ENCODE measurements around the gene SLC22A16. TPM values are rescaled to one million over a fixed set of nuclear protein-coding genes. Genes with fewer than 3 reads are reported as not detected.
A peak's percentile ranks its signal among the peaks of the same experiment; 100 is the strongest.
"Not testable (repeated sequence)": the region's sequence is repeated elsewhere in the genome, so short reads cannot be mapped to it uniquely, and the experiment has no call there.

The SLC22A16 gene
- total RNA-seq, 1 experiment from 2014 or later, result not detected

DNA sequence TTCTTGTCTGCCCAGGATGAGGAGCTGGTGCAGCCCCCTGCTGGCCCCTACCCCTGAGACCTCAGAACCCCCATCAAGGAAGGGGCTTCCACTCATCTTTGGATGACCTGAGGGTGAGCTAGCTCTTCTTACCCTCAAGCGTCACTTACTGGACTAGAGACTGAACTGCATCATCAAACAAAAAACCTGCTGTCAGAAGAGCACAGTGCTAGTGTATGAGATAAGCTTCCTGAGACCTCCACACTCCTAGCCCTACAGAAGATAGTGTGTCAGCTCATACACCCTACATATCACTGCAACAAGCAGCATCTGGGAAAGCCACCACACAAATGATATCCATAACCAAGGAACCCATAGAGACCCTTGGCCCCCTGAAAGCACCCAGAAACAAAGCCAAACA lies 15.0 kb downstream of the SLC22A16 start:
- Mint-ChIP-seq H3K4me1 (ENCODE audit: low read depth, unreplicated experiment) (peaks cover 7% of the 10 kb centered on the region), H3K27me3 (ENCODE audit: unreplicated experiment) (peaks cover 33% of the 10 kb centered on the region), H3K36me3 (ENCODE audit: insufficient read depth, unreplicated experiment) (no peaks in the 10 kb centered on the region), H3K27ac (ENCODE audit: unreplicated experiment) (no peak overlapping the region), H3K4me3 (ENCODE audit: low read depth, unreplicated experiment) (no peak overlapping the region), H3K9me3 (ENCODE audit: low read depth, unreplicated experiment) (peaks cover 7% of the 10 kb centered on the region)
- intact Hi-C loops (cut with micrococcal nuclease; ENCODE audit: unreplicated experiment), result no loop called here
- CTCF ChIA-PET, result no interaction called here
- no peak for DNase-seq
- BruUV-seq (replicated peaks), result no TSS peak
- TF ChIP-seq, protein P1, sequence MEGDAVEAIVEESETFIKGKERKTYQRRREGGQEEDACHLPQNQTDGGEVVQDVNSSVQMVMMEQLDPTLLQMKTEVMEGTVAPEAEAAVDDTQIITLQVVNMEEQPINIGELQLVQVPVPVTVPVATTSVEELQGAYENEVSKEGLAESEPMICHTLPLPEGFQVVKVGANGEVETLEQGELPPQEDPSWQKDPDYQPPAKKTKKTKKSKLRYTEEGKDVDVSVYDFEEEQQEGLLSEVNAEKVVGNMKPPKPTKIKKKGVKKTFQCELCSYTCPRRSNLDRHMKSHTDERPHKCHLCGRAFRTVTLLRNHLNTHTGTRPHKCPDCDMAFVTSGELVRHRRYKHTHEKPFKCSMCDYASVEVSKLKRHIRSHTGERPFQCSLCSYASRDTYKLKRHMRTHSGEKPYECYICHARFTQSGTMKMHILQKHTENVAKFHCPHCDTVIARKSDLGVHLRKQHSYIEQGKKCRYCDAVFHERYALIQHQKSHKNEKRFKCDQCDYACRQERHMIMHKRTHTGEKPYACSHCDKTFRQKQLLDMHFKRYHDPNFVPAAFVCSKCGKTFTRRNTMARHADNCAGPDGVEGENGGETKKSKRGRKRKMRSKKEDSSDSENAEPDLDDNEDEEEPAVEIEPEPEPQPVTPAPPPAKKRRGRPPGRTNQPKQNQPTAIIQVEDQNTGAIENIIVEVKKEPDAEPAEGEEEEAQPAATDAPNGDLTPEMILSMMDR (IDR thresholded peaks at IDR 0.05; ENCODE audit: unreplicated experiment), result no peak

DNA sequence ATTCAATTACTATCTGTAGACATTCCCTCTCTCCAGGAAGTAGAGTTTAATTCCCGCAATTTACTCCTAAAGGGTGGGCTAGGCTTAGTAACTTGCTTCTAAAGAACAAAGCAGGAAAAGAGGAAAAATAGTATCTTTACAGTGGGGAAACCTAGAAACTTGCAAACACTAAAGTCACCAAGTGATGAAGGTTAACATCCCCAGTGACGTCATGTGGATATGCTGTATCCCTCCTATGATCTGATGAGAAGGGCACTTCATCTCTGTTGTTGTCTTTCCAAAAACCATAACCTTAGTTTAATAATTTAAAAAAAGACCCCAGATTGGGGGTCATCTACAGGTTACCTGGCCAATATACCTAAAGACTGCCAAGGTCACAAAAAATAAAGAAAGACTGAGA lies 17.3 kb downstream of the SLC22A16 start:
- Mint-ChIP-seq H3K27ac (ENCODE audit: unreplicated experiment) (no peak overlapping the region), H3K4me3 (ENCODE audit: low read depth, unreplicated experiment) (no peak overlapping the region), H3K36me3 (ENCODE audit: insufficient read depth, unreplicated experiment) (no peaks in the 10 kb centered on the region), H3K27me3 (ENCODE audit: unreplicated experiment) (peaks cover 17% of the 10 kb centered on the region), H3K4me1 (ENCODE audit: low read depth, unreplicated experiment) (peaks cover 7% of the 10 kb centered on the region), H3K9me3 (ENCODE audit: low read depth, unreplicated experiment) (peaks cover 7% of the 10 kb centered on the region)
- TF ChIP-seq, protein P1 (IDR thresholded peaks at IDR 0.05; ENCODE audit: unreplicated experiment), result no peak
- no TSS peak for BruUV-seq (replicated peaks)
- intact Hi-C loops (cut with micrococcal nuclease; ENCODE audit: unreplicated experiment), result no loop called here
- CTCF ChIA-PET, result interaction anchor here (1.2 kb wide), 1 partner anchor 9 kb away, joined by 3 read pairs; no protein-coding TSS in a partner anchor
- no peak for DNase-seq

DNA sequence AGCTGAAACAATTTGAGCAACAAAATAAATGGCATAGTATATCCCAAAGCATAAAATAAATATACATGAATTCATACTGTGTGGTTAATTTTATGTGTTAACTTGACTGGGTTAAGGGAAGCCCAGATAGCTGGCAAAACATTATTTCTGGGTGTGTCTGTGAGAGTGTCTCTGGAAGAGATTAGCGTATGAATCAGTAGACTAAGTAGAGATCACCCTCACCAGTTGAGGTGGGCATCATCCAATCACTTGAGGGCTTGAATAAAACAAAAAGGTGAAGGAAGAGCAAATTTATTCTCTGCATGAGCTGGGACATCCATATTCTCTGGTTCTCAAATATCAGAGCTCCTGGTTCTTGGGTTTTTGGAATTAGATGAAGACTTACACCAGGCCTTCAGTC lies 17.9 kb downstream of the SLC22A16 start:
- CTCF ChIA-PET, result interaction anchor here (1.2 kb wide), 1 partner anchor 10 kb away, joined by 3 read pairs; no protein-coding TSS in a partner anchor
- no TSS peak for BruUV-seq (replicated peaks)
- Mint-ChIP-seq H3K4me1 (ENCODE audit: low read depth, unreplicated experiment) (peaks cover 7% of the 10 kb centered on the region), H3K27me3 (ENCODE audit: unreplicated experiment) (peaks cover 17% of the 10 kb centered on the region), H3K36me3 (ENCODE audit: insufficient read depth, unreplicated experiment) (no peaks in the 10 kb centered on the region), H3K4me3 (ENCODE audit: low read depth, unreplicated experiment) (no peak overlapping the region), H3K27ac (ENCODE audit: unreplicated experiment) (no peak overlapping the region), H3K9me3 (ENCODE audit: low read depth, unreplicated experiment) (peaks cover 7% of the 10 kb centered on the region)
- no peak for DNase-seq
- TF ChIP-seq, protein P1 (IDR thresholded peaks at IDR 0.05; ENCODE audit: unreplicated experiment), result no peak
- intact Hi-C loops (cut with micrococcal nuclease; ENCODE audit: unreplicated experiment), result no loop called here

DNA sequence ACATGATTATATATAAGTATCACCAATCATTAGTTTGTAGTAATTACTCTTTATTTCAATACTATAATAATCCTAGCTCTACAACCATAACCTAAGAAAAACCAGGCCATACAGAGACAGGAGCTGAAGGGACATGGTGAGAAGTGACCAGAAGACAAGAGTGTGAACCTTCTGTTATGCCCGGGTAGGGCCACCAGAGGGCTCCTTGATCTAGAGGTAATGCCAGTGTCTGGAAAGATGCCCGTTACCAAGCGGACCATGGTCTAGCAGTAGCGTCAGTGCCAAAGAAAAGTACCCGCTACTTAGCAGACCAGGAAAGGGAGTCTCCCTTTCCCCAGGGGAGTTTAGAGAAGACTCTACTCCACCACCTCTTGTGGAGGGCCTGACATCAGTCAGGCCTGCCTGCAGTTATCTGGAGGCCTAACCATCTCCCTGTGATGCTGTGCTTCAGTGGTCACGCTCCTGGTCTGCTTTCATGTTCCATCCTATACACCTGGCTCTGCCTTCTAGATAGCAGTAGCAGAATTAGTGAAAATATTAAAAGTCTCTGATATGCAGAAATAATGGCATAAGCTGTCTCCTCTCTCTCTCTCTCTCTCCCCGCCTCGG lies 18.7 kb downstream of the SLC22A16 start:
- BruUV-seq (replicated peaks); H3K4me3 Mint-ChIP-seq (ENCODE audit: low read depth, unreplicated experiment); H3K36me3 Mint-ChIP-seq (ENCODE audit: insufficient read depth, unreplicated experiment); H3K27ac Mint-ChIP-seq (ENCODE audit: unreplicated experiment); H3K4me1 Mint-ChIP-seq (ENCODE audit: low read depth, unreplicated experiment); intact Hi-C loops (cut with micrococcal nuclease; ENCODE audit: unreplicated experiment); H3K9me3 Mint-ChIP-seq (ENCODE audit: low read depth, unreplicated experiment): not testable (repeated sequence)
- CTCF ChIA-PET, result interaction anchor here (1.2 kb wide), 1 partner anchor 11 kb away, joined by 3 read pairs; no protein-coding TSS in a partner anchor
- H3K27me3 Mint-ChIP-seq (ENCODE audit: unreplicated experiment), result peaks cover 17% of the 10 kb centered on the region
- DNase-seq, result peak; percentile 73
- TF ChIP-seq, protein P1 (IDR thresholded peaks at IDR 0.05; ENCODE audit: unreplicated experiment), result peak; percentile 30
